RWPE2 (cell line): ENCODE data around the gene GDAP1L1.

Experiments used
- ATAC-seq: fragments of 200-7000 bp; cut with Tn5 transposase; 3 replicates; pipeline ENCODE4 v1.9.1; 2021; ENCODE audit warnings: low read depth
- DNase-seq: peaks from one replicate; pipeline ENCODE4 v3.0.0-alpha.2; 2020; ENCODE audit warnings: low spot score
- H3K27ac ChIP-seq: fragments of 450-650 bp; 2 replicates; pipeline ENCODE4 v1.5.1; 2017; ENCODE audit warnings: mild to moderate bottlenecking; ENCODE audit not compliant: poor library complexity, severe bottlenecking
- H3K27me3 ChIP-seq: fragments of 250-450 bp; sonication (Bioruptor Pico); 2 replicates; pipeline ENCODE4 v1.5.1; 2021; ENCODE audit warnings: mild to moderate bottlenecking, moderate library complexity; ENCODE audit not compliant: insufficient read depth, poor library complexity, severe bottlenecking
- H3K36me3 ChIP-seq: fragments of 250-450 bp; sonication (Bioruptor Pico); 2 replicates; pipeline ENCODE4 v1.5.1; 2020; ENCODE audit warnings: low read depth, mild to moderate bottlenecking, moderate library complexity
- H3K4me1 ChIP-seq: fragments of 250-450 bp; sonication (Bioruptor Pico); 2 replicates; pipeline ENCODE4 v1.5.1; 2021; ENCODE audit warnings: mild to moderate bottlenecking, moderate library complexity; ENCODE audit not compliant: insufficient read depth, poor library complexity, severe bottlenecking
- H3K4me3 ChIP-seq: fragments of 250-450 bp; sonication (Bioruptor Pico); 2 replicates; pipeline ENCODE4 v1.5.1; 2021; ENCODE audit warnings: mild to moderate bottlenecking, moderate library complexity; ENCODE audit not compliant: severe bottlenecking
- H3K9me3 ChIP-seq: fragments of 250-450 bp; sonication (Bioruptor Pico); 2 replicates; pipeline ENCODE4 v1.5.1; 2021; ENCODE audit warnings: mild to moderate bottlenecking, moderate library complexity; ENCODE audit not compliant: severe bottlenecking
- CTCF ChIP-seq: fragments of 450-650 bp; IDR thresholded peaks from one replicate; pipeline ENCODE4 v1.5.1; 2017; ENCODE audit warnings: mild to moderate bottlenecking, moderate library complexity; ENCODE audit not compliant: poor library complexity, severe bottlenecking

Gene GDAP1L1

GRCh38 chr20:44247586-44248409 is 690 bp downstream of the GDAP1L1 start:
- Histone ChIP-seq H3K4me3 (no peak overlapping the region), H3K4me1 (no peaks in the 10 kb centered on the region), H3K27me3 (peaks cover 46% of the 10 kb centered on the region), H3K36me3 (no peaks in the 10 kb centered on the region), H3K27ac (no peak overlapping the region), H3K9me3 (no peaks in the 10 kb centered on the region)
- ATAC-seq (peak; percentile 68), DNase-seq (no peak)
- TF ChIP-seq CTCF, result peak; percentile 56

- no peak for TF ChIP-seq CTCF
- H3K36me3 ChIP-seq, result no peaks in the 10 kb centered on the region
- no peak for DNase-seq
- H3K9me3 ChIP-seq, result no peaks in the 10 kb centered on the region
- ATAC-seq, result no peak
- H3K27ac ChIP-seq, result no peak overlapping the region
- peaks cover 44% of the 10 kb centered on the region for H3K27me3 ChIP-seq
- H3K4me1 ChIP-seq, result no peaks in the 10 kb centered on the region
- no peak overlapping the region for H3K4me3 ChIP-seq
Observed at GRCh38 chr20:44248410-44248759, 1.3 kb downstream of the GDAP1L1 start.

- DNase-seq, result no peak
- Histone ChIP-seq H3K27ac (no peak overlapping the region), H3K4me1 (no peaks in the 10 kb centered on the region), H3K4me3 (no peak overlapping the region), H3K36me3 (no peaks in the 10 kb centered on the region), H3K9me3 (no peaks in the 10 kb centered on the region), H3K27me3 (peaks cover 20% of the 10 kb centered on the region)
- no peak for ATAC-seq
- no peak for TF ChIP-seq CTCF
Observed at GRCh38 chr20:44251284-44251683, 4.2 kb downstream of the GDAP1L1 start.

- H3K36me3 ChIP-seq, result no peaks in the 10 kb centered on the region
- no peak overlapping the region for H3K4me3 ChIP-seq
- DNase-seq, result no peak
- no peaks in the 10 kb centered on the region for H3K9me3 ChIP-seq
- no peak overlapping the region for H3K27ac ChIP-seq
- ATAC-seq, result no peak
- no peaks in the 10 kb centered on the region for H3K27me3 ChIP-seq
- peak; percentile 24 for TF ChIP-seq CTCF
- no peaks in the 10 kb centered on the region for H3K4me1 ChIP-seq
Observed at GRCh38 chr20:44253528-44253927, 6.4 kb downstream of the GDAP1L1 start.

- DNase-seq, result no peak
- Histone ChIP-seq H3K4me1 (no peaks in the 10 kb centered on the region), H3K27me3 (no peaks in the 10 kb centered on the region), H3K36me3 (no peaks in the 10 kb centered on the region), H3K27ac (no peak overlapping the region), H3K9me3 (no peaks in the 10 kb centered on the region), H3K4me3 (no peak overlapping the region)
- TF ChIP-seq CTCF, result no peak
- ATAC-seq, result no peak
Observed at GRCh38 chr20:44254073-44254472, 7.0 kb downstream of the GDAP1L1 start.
